Body of pancreas (tissue), 4 donors: ENCODE data around the gene UBR2. TPM values are rescaled to one million over a fixed set of nuclear protein-coding genes. Genes with fewer than 3 reads are reported as not detected.
A peak's percentile ranks its signal among the peaks of the same experiment; 100 is the strongest.

Experiments
- ATAC-seq: fragments of 150-250 bp; one replicate; pipeline ENCODE4 v1.9.1; 2016
- DNase-seq, 4 donors: peaks; one replicate each; pipeline ENCODE4 v3.0.0-alpha.2; 2019
- H3K27ac ChIP-seq, 4 donors: fragments of 200-600 bp; sonication (generic); 1 replicate in 3 of 4; 2 replicates in 1 of 4; pipeline versions ENCODE4 v1.5.1 to v1.6.1; 2016 to 2019; ENCODE audit warnings: mild to moderate bottlenecking in 1 of 4, mixed read lengths in 1 of 4, moderate library complexity in 1 of 4
- H3K27me3 ChIP-seq, 2 donors: fragments of 200-600 bp; sonication (generic); one replicate each; pipeline ENCODE4 v1.6.0; 2016; ENCODE audit warnings: mild to moderate bottlenecking in 1 of 2
- H3K36me3 ChIP-seq, 2 donors: fragments of 200-600 bp; sonication (generic); replicated peaks in 1 of 2; 2 replicates each; pipeline ENCODE4 v1.5.1; 2016; ENCODE audit warnings: low read depth in 2 of 2; ENCODE audit not compliant: insufficient read depth in 1 of 2
- H3K4me1 ChIP-seq: fragments of 200-600 bp; sonication (generic); one replicate; pipeline ENCODE4 v1.6.0; 2016
- H3K4me3 ChIP-seq, 2 donors: fragments of 200-600 bp; sonication (generic); 1 replicate in 1 of 2; 2 replicates in 1 of 2; pipeline ENCODE4 v1.5.1; 2016 to 2019
- H3K9me3 ChIP-seq, 3 donors: fragments of 200-600 bp; sonication (generic); 1 replicate in 2 of 3; 2 replicates in 1 of 3; pipeline ENCODE4 v1.5.1; 2016
- POLR2A ChIP-seq, 3 donors: fragments of 450-650 bp; IDR thresholded peaks; one replicate each; pipeline ENCODE4 v1.6.1; 2016; ENCODE audit warnings: antibody characterized with exemption in 3 of 3, mild to moderate bottlenecking in 2 of 3
- WGBS, 2 donors: methylation state at CpG; one replicate each; pipeline ENCODE4 v1.1.5; 2017; 5-methylcytosine and 5-hydroxymethylcytosine counted together
- intact Hi-C: fragments of 100-400 bp; cut with DNase I; formaldehyde crosslinking; loops from one replicate; pipeline ENCODE4 v1.15.1; 2023
- total RNA-seq, 2 donors: library from RNA; depleted of rRNA; stranded (reverse); fragments of >200 nt; gene quantifications; one replicate each; pipeline ENCODE4 v1.1.0, GENCODE V29; 2016
- TF ChIP-seq, protein P1 (sequence below), 7 experiments: fragments of 450-650 bp in 4 of 7; fragments of 200-600 bp in 3 of 7; sonication (generic) in 3 of 7; IDR thresholded peaks; one replicate each; pipeline ENCODE4 v1.5.1; 2016 to 2019; ENCODE audit warnings: antibody characterized with exemption in 7 of 7

The UBR2 gene
- total RNA-seq, 2 donors from 2014 or later: 19.4 to 23.9 TPM

DNA sequence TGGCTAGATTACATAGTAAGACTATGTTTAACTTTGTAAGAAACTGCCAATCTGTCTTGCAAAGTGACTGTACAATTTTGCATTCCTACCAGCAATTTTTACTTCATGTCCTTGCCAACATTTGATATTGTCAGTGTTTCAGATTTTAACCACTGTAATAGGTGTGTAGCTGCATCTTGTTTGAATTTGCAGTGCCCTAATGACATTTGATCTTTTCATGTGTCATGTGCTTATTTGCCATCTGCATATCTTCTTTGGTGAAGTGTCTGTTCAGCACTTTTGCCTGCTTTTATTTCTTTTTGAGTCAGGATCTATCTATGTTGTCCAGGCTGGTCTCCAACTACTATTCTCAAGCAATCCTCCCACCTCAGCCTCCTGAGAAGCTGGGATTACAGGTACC, 161.0 kb downstream of the UBR2 start:
- TF ChIP-seq, protein P1, sequence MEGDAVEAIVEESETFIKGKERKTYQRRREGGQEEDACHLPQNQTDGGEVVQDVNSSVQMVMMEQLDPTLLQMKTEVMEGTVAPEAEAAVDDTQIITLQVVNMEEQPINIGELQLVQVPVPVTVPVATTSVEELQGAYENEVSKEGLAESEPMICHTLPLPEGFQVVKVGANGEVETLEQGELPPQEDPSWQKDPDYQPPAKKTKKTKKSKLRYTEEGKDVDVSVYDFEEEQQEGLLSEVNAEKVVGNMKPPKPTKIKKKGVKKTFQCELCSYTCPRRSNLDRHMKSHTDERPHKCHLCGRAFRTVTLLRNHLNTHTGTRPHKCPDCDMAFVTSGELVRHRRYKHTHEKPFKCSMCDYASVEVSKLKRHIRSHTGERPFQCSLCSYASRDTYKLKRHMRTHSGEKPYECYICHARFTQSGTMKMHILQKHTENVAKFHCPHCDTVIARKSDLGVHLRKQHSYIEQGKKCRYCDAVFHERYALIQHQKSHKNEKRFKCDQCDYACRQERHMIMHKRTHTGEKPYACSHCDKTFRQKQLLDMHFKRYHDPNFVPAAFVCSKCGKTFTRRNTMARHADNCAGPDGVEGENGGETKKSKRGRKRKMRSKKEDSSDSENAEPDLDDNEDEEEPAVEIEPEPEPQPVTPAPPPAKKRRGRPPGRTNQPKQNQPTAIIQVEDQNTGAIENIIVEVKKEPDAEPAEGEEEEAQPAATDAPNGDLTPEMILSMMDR (IDR thresholded peaks at IDR 0.05): no peak
- no peak for TF ChIP-seq POLR2A (IDR thresholded peaks at IDR 0.05)
- H3K27ac ChIP-seq: no peak overlapping the region
- H3K36me3 ChIP-seq: no peaks in the 10 kb centered on the region
- H3K27me3 ChIP-seq: no peaks in the 10 kb centered on the region
- intact Hi-C loops: loop anchor here (5.0 kb wide), 1 partner anchor 58 kb away; no protein-coding TSS in a partner anchor
- no peak overlapping the region for H3K4me3 ChIP-seq
- ATAC-seq: no peak
- no peaks in the 10 kb centered on the region for H3K9me3 ChIP-seq
- DNase-seq: no peak
- peaks cover 15% of the 10 kb centered on the region for H3K4me1 ChIP-seq

DNA sequence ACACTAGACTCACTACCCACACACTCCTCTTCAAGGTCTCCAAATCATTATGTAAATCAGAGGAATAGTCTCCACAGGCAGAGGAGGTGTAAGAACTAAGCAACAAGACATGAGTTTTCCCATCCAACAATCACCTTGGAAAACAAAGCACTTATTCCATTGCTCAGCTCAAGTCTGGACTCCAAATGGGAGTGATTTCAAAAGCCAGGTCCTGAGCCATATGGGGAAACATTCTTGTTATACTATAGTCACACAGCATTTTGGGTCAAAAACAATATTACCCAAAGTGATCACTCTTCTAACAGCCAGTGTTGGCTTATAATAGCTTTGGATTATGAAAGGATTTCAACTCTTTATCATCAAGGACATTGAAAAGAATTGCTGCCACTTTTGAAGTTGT, 162.2 kb downstream of the UBR2 start:
- Histone ChIP-seq H3K4me1 (peaks cover 15% of the 10 kb centered on the region), H3K9me3 (no peaks in the 10 kb centered on the region), H3K36me3 (no peaks in the 10 kb centered on the region), H3K4me3 (no peak overlapping the region), H3K27me3 (no peaks in the 10 kb centered on the region), H3K27ac (peak overlapping the region in 3 of 4 donors; percentile 37 to 75 (median 56))
- intact Hi-C loops: no loop called here
- no peak for ATAC-seq
- no peak for TF ChIP-seq POLR2A (IDR thresholded peaks at IDR 0.05)
- no peak for DNase-seq

DNA sequence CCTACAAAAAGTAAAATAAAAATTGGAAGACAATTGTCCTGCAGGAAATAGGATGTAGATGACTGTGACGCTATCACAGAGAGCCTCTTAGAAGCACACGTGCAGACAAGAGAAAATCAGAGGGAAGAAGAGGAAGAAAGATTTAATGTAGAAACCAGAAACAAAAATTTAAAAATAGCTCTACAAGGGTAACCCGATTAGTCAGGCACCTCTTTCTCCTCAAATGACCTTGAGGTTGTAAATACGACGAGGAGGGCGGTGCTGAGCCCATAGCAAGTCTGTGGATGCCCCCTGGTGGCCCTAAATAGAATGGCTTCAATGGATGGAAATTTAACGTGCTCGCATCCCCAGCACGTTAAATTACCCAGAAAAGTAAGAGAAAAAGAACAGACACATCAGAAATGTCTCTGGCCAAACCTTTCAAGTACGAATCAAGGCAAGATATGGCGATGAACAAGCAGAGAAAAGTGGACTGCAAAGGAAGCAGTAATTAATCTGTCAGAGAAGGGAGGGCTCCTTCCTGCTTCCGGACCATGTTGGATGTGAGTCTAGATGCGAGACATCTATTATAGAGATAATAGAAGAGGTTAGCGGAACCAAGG, 162.8 kb downstream of the UBR2 start:
- peak; percentile 78 to 93 (median 88) for DNase-seq
- H3K27ac ChIP-seq: peak overlapping the region in 3 of 4 donors; percentile 37 to 75 (median 56)

DNA sequence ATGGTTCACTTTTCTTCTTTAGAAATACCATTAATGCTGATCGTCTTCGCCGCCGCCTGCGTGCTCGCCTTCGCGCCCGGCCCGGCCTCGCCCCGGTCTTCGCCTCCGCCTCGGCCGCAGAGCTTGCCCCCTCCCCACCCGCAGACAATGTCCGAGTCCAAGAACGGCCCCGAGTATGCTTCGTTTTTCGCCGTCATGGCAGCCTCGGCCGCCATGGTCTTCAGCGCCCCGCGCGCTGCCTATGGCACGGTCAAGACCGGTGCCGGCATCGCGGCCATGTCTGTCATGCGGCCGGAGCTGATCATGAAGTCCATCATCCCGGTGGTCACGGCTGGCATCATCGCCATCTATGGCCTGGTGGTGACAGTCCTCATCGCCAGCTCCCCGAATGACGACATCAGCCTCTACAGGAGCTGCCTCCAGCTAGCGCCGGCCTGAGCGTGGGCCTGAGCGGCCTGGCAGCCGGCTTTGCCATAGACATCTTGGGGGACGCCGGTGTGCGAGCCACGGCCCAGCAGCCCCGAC, 163.3 kb downstream of the UBR2 start:
- Histone ChIP-seq H3K9me3 (no peaks in the 10 kb centered on the region), H3K27ac (peak overlapping the region in 3 of 4 donors; percentile 37 to 75 (median 56)), H3K4me1 (peaks cover 15% of the 10 kb centered on the region), H3K4me3 (peak overlapping the region in 1 of 2 donors; percentile 29), H3K36me3 (no peaks in the 10 kb centered on the region), H3K27me3 (no peaks in the 10 kb centered on the region)
- TF ChIP-seq, protein P1 (IDR thresholded peaks at IDR 0.05): no peak
- no peak for TF ChIP-seq POLR2A (IDR thresholded peaks at IDR 0.05)
- 33 to 40% methylated on average over 1 to 52 of the region's 52 CpGs for WGBS, 2 donors
- intact Hi-C loops: no loop called here
- DNase-seq: peak in 3 of 4 donors; percentile 26 to 33 (median 30)
- ATAC-seq: peak; percentile 27

More for the DNA sequence above, 162.8 kb downstream of the UBR2 start:
- intact Hi-C loops: no loop called here
- TF ChIP-seq POLR2A (IDR thresholded peaks at IDR 0.05): no peak
- TF ChIP-seq, protein P1 (IDR thresholded peaks at IDR 0.05): peak; percentile 70 to 98 (median 96)
- H3K9me3 ChIP-seq: no peaks in the 10 kb centered on the region
- peak; percentile 94 for ATAC-seq
- H3K27me3 ChIP-seq: no peaks in the 10 kb centered on the region
- WGBS, 2 donors: 2 to 3% methylated on average over 14 of the region's 14 CpGs
- no peaks in the 10 kb centered on the region for H3K36me3 ChIP-seq
- peaks cover 15% of the 10 kb centered on the region for H3K4me1 ChIP-seq
- peak overlapping the region in 1 of 2 donors; percentile 29 for H3K4me3 ChIP-seq

DNA sequence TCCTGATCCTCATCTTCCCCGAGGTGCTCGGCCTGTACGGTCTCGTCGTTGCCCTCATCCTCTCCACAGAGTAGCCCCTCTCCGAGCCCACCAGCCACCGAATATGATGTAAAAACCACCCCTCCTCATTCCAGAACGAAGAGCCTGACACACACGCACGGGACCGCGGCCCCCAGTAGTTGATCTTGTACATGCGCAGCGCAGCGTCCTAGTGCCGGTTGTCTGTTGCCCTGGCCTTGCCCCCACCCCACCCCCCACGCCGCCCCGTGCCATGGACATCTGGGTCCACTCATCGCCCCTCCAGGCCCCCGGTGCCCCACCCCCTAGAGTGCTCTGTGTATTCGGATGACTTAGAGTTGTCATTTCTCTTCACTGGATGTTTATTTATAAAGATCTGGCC, 163.8 kb downstream of the UBR2 start:
- no peaks in the 10 kb centered on the region for H3K27me3 ChIP-seq
- peaks cover 15% of the 10 kb centered on the region for H3K4me1 ChIP-seq
- intact Hi-C loops: no loop called here
- DNase-seq: no peak
- no peaks in the 10 kb centered on the region for H3K9me3 ChIP-seq
- 76 to 84% methylated on average over 18 to 22 of the region's 22 CpGs for WGBS, 2 donors
- H3K36me3 ChIP-seq: no peaks in the 10 kb centered on the region
- no peak for ATAC-seq
- no peak overlapping the region for H3K4me3 ChIP-seq
- TF ChIP-seq POLR2A (IDR thresholded peaks at IDR 0.05): no peak
- TF ChIP-seq, protein P1 (IDR thresholded peaks at IDR 0.05): no peak
- H3K27ac ChIP-seq: peak overlapping the region in 1 of 4 donors; percentile 75
